H1 (cell line): ENCODE data around the gene PRMT1. TPM values are rescaled to one million over a fixed set of nuclear protein-coding genes. Genes with fewer than 3 reads are reported as not detected.

ENCODE experiments used
- CTCF ChIA-PET: fragments of 300-600 bp; sonication (Branson Sonifier 250); formaldehyde crosslinking; loops from one replicate; lab custom pipeline; 2021; ENCODE audit not compliant: partially characterized antibody; lab: Charles Lee
- POLR2A ChIA-PET: fragments of 300-600 bp; sonication (Branson Sonifier 250); formaldehyde crosslinking; loops from one replicate; lab custom pipeline; 2021; ENCODE audit warnings: inconsistent platforms; ENCODE audit not compliant: partially characterized antibody; lab: Charles Lee
- DNase-seq, 2 experiments: peaks; one replicate each; pipeline versions ENCODE4 v3.0.0 to v3.0.0-alpha.2; 2010 to 2022; ENCODE audit warnings: low spot score in 2 of 2, low read depth in 1 of 2, mixed read lengths in 1 of 2
- FAIRE-seq: peaks from 2 replicates; lab custom pipeline; 2011; peaks lifted over from hg19 to GRCh38; lab: Jason Lieb, UNC
- H2AFZ ChIP-seq: 2 replicates; pipeline ENCODE4 v1.8.1; 2012; ENCODE audit warnings: low read length, inconsistent platforms
- H2AK5ac ChIP-seq: 2 replicates; pipeline ENCODE4 v1.6.1; 2013; ENCODE audit warnings: low read depth, low read length
- H2BK120ac ChIP-seq: replicated peaks from 2 replicates; pipeline ENCODE3; 2013; ENCODE audit warnings: low read depth, low read length, inconsistent platforms
- H2BK12ac ChIP-seq: 2 replicates; pipeline ENCODE4 v1.6.1; 2013; ENCODE audit warnings: low read depth, low read length
- H2BK15ac ChIP-seq: 2 replicates; pipeline ENCODE4 v1.6.1; 2013; ENCODE audit warnings: low read length
- H2BK20ac ChIP-seq: 2 replicates; pipeline ENCODE4 v1.6.1; 2013; ENCODE audit warnings: low read length
- H2BK5ac ChIP-seq: 2 replicates; pipeline ENCODE4 v1.6.1; 2013; ENCODE audit warnings: low read depth, low read length
- H3K14ac ChIP-seq: 2 replicates; pipeline ENCODE4 v1.6.1; 2013; ENCODE audit warnings: inconsistent platforms; ENCODE audit not compliant: insufficient read length
- H3K18ac ChIP-seq: 2 replicates; pipeline ENCODE4 v1.6.1; 2013; ENCODE audit warnings: low read length; ENCODE audit errors: extremely low read depth
- H3K23ac ChIP-seq: 2 replicates; pipeline ENCODE4 v1.6.1; 2013; ENCODE audit warnings: inconsistent platforms; ENCODE audit not compliant: insufficient read length
- H3K23me2 ChIP-seq: 2 replicates; pipeline ENCODE4 v1.6.1; 2013; ENCODE audit warnings: low read depth, low read length
- H3K27ac ChIP-seq: 2 replicates; pipeline ENCODE4 v1.6.1; 2011; ENCODE audit warnings: low read depth, low read length, inconsistent platforms
- H3K27me3 ChIP-seq, 4 experiments: replicated peaks in 1 of 4; 1 replicate in 1 of 4; 2 replicates in 3 of 4; pipeline versions ENCODE4 v1.6.1 to v1.8.1; 2011 to 2013; ENCODE audit warnings: low read length in 3 of 4, mild to moderate bottlenecking in 3 of 4, inconsistent platforms in 2 of 4, mixed read lengths in 2 of 4, moderate library complexity in 1 of 4; ENCODE audit not compliant: control insufficient read depth in 3 of 4, insufficient read depth in 3 of 4; ENCODE audit errors: extremely low read depth in 1 of 4
- H3K36me3 ChIP-seq, 4 experiments: 2 replicates each; pipeline versions ENCODE4 v1.6.1 to v1.8.1; 2011 to 2013; ENCODE audit warnings: mild to moderate bottlenecking in 4 of 4, low read length in 3 of 4, moderate library complexity in 2 of 4, control low read depth in 1 of 4, inconsistent platforms in 1 of 4; ENCODE audit not compliant: insufficient read depth in 4 of 4, control insufficient read depth in 2 of 4
- H3K4ac ChIP-seq: replicated peaks from 2 replicates; pipeline ENCODE3; 2013; ENCODE audit warnings: low read length, low read depth, mixed read lengths, inconsistent platforms; ENCODE audit not compliant: insufficient read length
- H3K4me1 ChIP-seq, 4 experiments: replicated peaks in 1 of 4; 1 replicate in 1 of 4; 2 replicates in 3 of 4; pipeline versions ENCODE4 v1.6.1 to v1.8.1; 2011 to 2013; ENCODE audit warnings: low read length in 3 of 4, inconsistent platforms in 2 of 4, mixed read lengths in 1 of 4; ENCODE audit not compliant: insufficient read depth in 4 of 4, control insufficient read depth in 3 of 4
- H3K4me2 ChIP-seq, 2 experiments: 2 replicates each; pipeline versions ENCODE4 v1.6.1 to v1.8.1; 2011 to 2013; ENCODE audit warnings: low read depth in 2 of 2, low read length in 2 of 2, control low read depth in 1 of 2, inconsistent platforms in 1 of 2, mild to moderate bottlenecking in 1 of 2; ENCODE audit not compliant: insufficient read depth in 1 of 2
- H3K4me3 ChIP-seq, 4 experiments: fragments of 200-600, 300-600 bp in 1 of 4; sonication (generic), shearing (Covaris generic), sonication (Bioruptor Twin) in 1 of 4; 2 replicates each; pipeline versions ENCODE4 v1.5.1 to v1.8.1; 2011 to 2016; ENCODE audit warnings: low read length in 4 of 4, low read depth in 3 of 4, control low read depth in 2 of 4, inconsistent platforms in 2 of 4, mild to moderate bottlenecking in 2 of 4, mixed read lengths in 1 of 4, moderate library complexity in 1 of 4; ENCODE audit not compliant: insufficient read depth in 2 of 4; ENCODE audit errors: extremely low read depth in 1 of 4
- H3K56ac ChIP-seq: replicated peaks from 2 replicates; pipeline ENCODE3; 2013; ENCODE audit warnings: low read depth, mild to moderate bottlenecking, mixed read lengths, low read length, inconsistent platforms; ENCODE audit not compliant: insufficient read length
- H3K79me1 ChIP-seq: 2 replicates; pipeline ENCODE4 v1.6.1; 2013; ENCODE audit warnings: low read depth, low read length, control low read depth
- H3K79me2 ChIP-seq, 2 experiments: 2 replicates each; pipeline versions ENCODE4 v1.6.1 to v1.8.1; 2012 to 2013; ENCODE audit warnings: low read length in 2 of 2, mild to moderate bottlenecking in 2 of 2, inconsistent platforms in 1 of 2; ENCODE audit not compliant: insufficient read depth in 2 of 2, control insufficient read depth in 1 of 2
- H3K9ac ChIP-seq, 4 experiments: replicated peaks in 1 of 4; 1 replicate in 1 of 4; 2 replicates in 3 of 4; pipeline versions ENCODE4 v1.6.1 to v1.8.1; 2011 to 2013; ENCODE audit warnings: low read depth in 3 of 4, low read length in 3 of 4, control low read depth in 2 of 4, mild to moderate bottlenecking in 2 of 4, moderate library complexity in 2 of 4, inconsistent platforms in 1 of 4; ENCODE audit errors: extremely low read depth in 1 of 4
- H3K9me3 ChIP-seq, 2 experiments: 2 replicates each; pipeline versions ENCODE4 v1.6.1 to v1.8.1; 2012 to 2013; ENCODE audit warnings: mild to moderate bottlenecking in 2 of 2, moderate library complexity in 2 of 2, control low read depth in 1 of 2, inconsistent platforms in 1 of 2, low read depth in 1 of 2, low read length in 1 of 2, mixed read lengths in 1 of 2; ENCODE audit not compliant: insufficient read depth in 2 of 2
- H4K20me1 ChIP-seq, 2 experiments: replicated peaks in 1 of 2; 2 replicates each; pipeline versions ENCODE3 to v1.8.1; 2011 to 2013; ENCODE audit warnings: inconsistent platforms in 2 of 2, low read length in 2 of 2, mild to moderate bottlenecking in 1 of 2; ENCODE audit not compliant: insufficient read depth in 2 of 2, control insufficient read depth in 1 of 2
- H4K5ac ChIP-seq: 2 replicates; pipeline ENCODE4 v1.6.1; 2013; ENCODE audit warnings: low read length, low read depth, mixed read lengths, inconsistent platforms; ENCODE audit not compliant: insufficient read length
- H4K8ac ChIP-seq: 2 replicates; pipeline ENCODE4 v1.8.0; 2013; ENCODE audit warnings: mild to moderate bottlenecking, moderate library complexity, low read length, inconsistent platforms; ENCODE audit not compliant: insufficient read depth; ENCODE audit errors: extremely low read depth
- H4K91ac ChIP-seq: replicated peaks from 2 replicates; pipeline ENCODE3; 2013; ENCODE audit warnings: low read length, mixed read lengths, inconsistent platforms; ENCODE audit not compliant: insufficient read length
- ASH2L ChIP-seq: fragments of 200-600, 300-600 bp; sonication (generic); IDR thresholded peaks from one replicate; pipeline ENCODE4 v1.7.1; 2017; ENCODE audit warnings: low read length
- BCL11A ChIP-seq, 2 experiments: IDR thresholded peaks; one replicate each; pipeline ENCODE4 v1.6.1; 2011; ENCODE audit warnings: low read depth in 2 of 2, low read length in 2 of 2, mild to moderate bottlenecking in 2 of 2
- CBX5 ChIP-seq: fragments of 300-800, 300-1000 bp; sonication (generic); IDR thresholded peaks from 2 replicates; pipeline ENCODE4 v1.7.1; 2016; ENCODE audit warnings: antibody characterized with exemption, low read length, low read depth
- CHD1 ChIP-seq: IDR thresholded peaks from 2 replicates; pipeline ENCODE4 v1.6.1; 2012; ENCODE audit warnings: low read depth, low read length, improper control_type of control experiment
- CTCF ChIP-seq, 3 experiments: IDR thresholded peaks; 1 replicate in 2 of 3; 2 replicates in 1 of 3; pipeline versions ENCODE4 v1.5.1 to v1.6.1; 2011; ENCODE audit warnings: low read length in 3 of 3, mild to moderate bottlenecking in 3 of 3, inconsistent platforms in 2 of 3, low read depth in 1 of 3, moderate library complexity in 1 of 3; ENCODE audit not compliant: insufficient read depth in 1 of 3; ENCODE audit errors: control extremely low read depth in 1 of 3
- GTF2F1 ChIP-seq: IDR thresholded peaks from 2 replicates; pipeline ENCODE4 v1.6.1; 2012; ENCODE audit warnings: low read depth, low read length, improper control_type of control experiment, borderline replicate concordance
- TBP ChIP-seq: IDR thresholded peaks from 2 replicates; pipeline ENCODE4 v1.6.1; 2011; ENCODE audit warnings: low read depth, low read length, improper control_type of control experiment
- WGBS, 2 experiments: shearing (Covaris generic) in 1 of 2; methylation state at CpG; one replicate each; pipeline versions ENCODE4 v1.1.6 to v1.1.7; 2013 to 2015; ENCODE audit warnings: low lambda C conversion rate in 2 of 2, mixed read lengths in 2 of 2, inconsistent platforms in 1 of 2, low coverage in 1 of 2, missing lambda C conversion rate in 1 of 2; ENCODE audit not compliant: insufficient replicate concordance in 2 of 2, insufficient coverage in 1 of 2, insufficient read length in 1 of 2; ENCODE audit errors: extremely low coverage in 1 of 2, missing lambda C conversion rate in 1 of 2; 5-methylcytosine and 5-hydroxymethylcytosine counted together
- polyA plus RNA-seq, 7 experiments: library from polyadenylated mRNA; depleted of rRNA in 3 of 7; stranded (reverse) in 5 of 7; unstranded in 2 of 7; fragments of >200 nt in 5 of 7; fragments of 200-250 nt in 2 of 7; gene quantifications; 1 replicate in 5 of 7; 2 replicates in 1 of 7; 4 replicates in 1 of 7; pipeline versions ENCODE4 v1.2.1 to v1.2.3, GENCODE V29; 2011 to 2013; ENCODE audit warnings: missing spikeins in 2 of 7, mixed read lengths in 2 of 7
- total RNA-seq: library from RNA; stranded (reverse); fragmentation: NEBNext Ultra II Directional; extraction: Animal tissue kit (Norgen Biotek cat#: 25700); gene quantifications from 2 replicates; pipeline ENCODE4 v1.2.1, GENCODE V29; 2021

The PRMT1 gene
- total and polyA plus RNA-seq, 2 of the 8 experiments (the other 6 are each of a cell fraction or from before 2014, with no cell fraction given), result 561 to 1,215 TPM

GRCh38 chr19:49727217-49728030 is 50.4 kb downstream of the PRMT1 start:
- no peak overlapping the region for H4K91ac ChIP-seq
- no peaks in the 10 kb centered on the region for H3K4me1 ChIP-seq
- no peaks in the 10 kb centered on the region for H3K36me3 ChIP-seq
- no peaks in the 10 kb centered on the region for H3K79me2 ChIP-seq
- DNase-seq (no peak), FAIRE-seq (no peak)
- H4K20me1 ChIP-seq, result no peaks in the 10 kb centered on the region
- H2BK15ac ChIP-seq, result no peak overlapping the region
- no peak overlapping the region for H3K4ac ChIP-seq
- H3K9me3 ChIP-seq, result no peaks in the 10 kb centered on the region
- no peak overlapping the region for H3K14ac ChIP-seq
- H2BK20ac ChIP-seq, result no peak overlapping the region
- no peak overlapping the region for H2AK5ac ChIP-seq
- H3K18ac ChIP-seq, result no peak overlapping the region
- H3K56ac ChIP-seq, result no peak overlapping the region
- CTCF ChIA-PET, result interaction anchor here (1.0 to 2.8 kb wide), 2 partner anchors 10 to 24 kb away, joined by 3 to 21 read pairs; no protein-coding TSS in a partner anchor
- no peak overlapping the region for H3K4me3 ChIP-seq
- H3K9ac ChIP-seq, result no peak overlapping the region
- H4K5ac ChIP-seq, result no peak overlapping the region
- POLR2A ChIA-PET, result interaction anchor here (0.7 to 1.8 kb wide), 4 partner anchors 9 to 92 kb away, joined by 3 to 7 read pairs (median 4); no protein-coding TSS in a partner anchor
- H3K79me1 ChIP-seq, result no peaks in the 10 kb centered on the region
- no peak for TF ChIP-seq BCL11A (IDR thresholded peaks at IDR 0.05; ENCODE audit: low read depth in 2 of 2, low read length in 2 of 2)
- no peak for TF ChIP-seq ASH2L
- TF ChIP-seq CHD1, result no peak
- no peak for TF ChIP-seq CTCF (IDR thresholded peaks at IDR 0.05; ENCODE audit: control extremely low read depth in 1 of 3, insufficient read depth in 1 of 3, low read depth in 1 of 3, low read length in 3 of 3)
- no peak for TF ChIP-seq CBX5
- no peak for TF ChIP-seq GTF2F1
- no peak for TF ChIP-seq TBP
- no peak overlapping the region for H2BK5ac ChIP-seq
- no peak overlapping the region for H2BK12ac ChIP-seq
- no peak overlapping the region for H3K27ac ChIP-seq
- WGBS, 2 experiments, result 87% methylated on average over 23 of the region's 23 CpGs; no CpG with 5 or more reads in 1 of the 2 experiments
- H3K23ac ChIP-seq, result no peak overlapping the region
- H3K23me2 ChIP-seq, result no peaks in the 10 kb centered on the region
- no peak overlapping the region for H2AFZ ChIP-seq
- no peak overlapping the region for H3K4me2 ChIP-seq
- no peak overlapping the region for H4K8ac ChIP-seq
- no peak overlapping the region for H2BK120ac ChIP-seq
- H3K27me3 ChIP-seq, result no peaks in the 10 kb centered on the region
